NCI-H510A (cell line): ENCODE data around the gene KCNH4.
"Not testable (repeated sequence)": the region's sequence is repeated elsewhere in the genome, so short reads cannot be mapped to it uniquely, and the experiment has no call there.

Source experiments
- DNase-seq: peaks from one replicate; lab custom pipeline; 2025; lab: John Stamatoyannopoulos, UW

Gene KCNH4

GRCh38 chr17:42180922-42181850, at the start of gene KCNH4:
TSS of gene KCNH4 (minus strand) at chr17:42181142. CDS start at chr17:42180945, 197 bp downstream.
- no peak for DNase-seq

GRCh38 chr17:42230225-42230624, 49.3 kb upstream of the KCNH4 start:
- no peak for DNase-seq

GRCh38 chr17:42227849-42228700, 47.1 kb upstream of the KCNH4 start:
- no peak for DNase-seq

GRCh38 chr17:42225646-42226045, 44.7 kb upstream of the KCNH4 start:
- no peak for DNase-seq

GRCh38 chr17:42224651-42225050, 43.7 kb upstream of the KCNH4 start:
- no peak for DNase-seq

GRCh38 chr17:42221886-42222745, 41.2 kb upstream of the KCNH4 start:
- DNase-seq, result no peak

- DNase-seq, result not testable (repeated sequence)
These were observed 38.3 kb upstream of the KCNH4 start for GRCh38 chr17:42219280-42219679.

GRCh38 chr17:42214156-42214555, 33.2 kb upstream of the KCNH4 start:
- DNase-seq, result no peak

GRCh38 chr17:42212382-42212781, 31.4 kb upstream of the KCNH4 start:
- DNase-seq, result no peak

GRCh38 chr17:42211921-42212341, 31.0 kb upstream of the KCNH4 start:
- DNase-seq, result not testable (repeated sequence)

GRCh38 chr17:42210046-42210445, 29.1 kb upstream of the KCNH4 start:
- no peak for DNase-seq

- not testable (repeated sequence) for DNase-seq
These were observed 25.2 kb upstream of the KCNH4 start for GRCh38 chr17:42206153-42206612.

- no peak for DNase-seq
These were observed 22.4 kb upstream of the KCNH4 start for GRCh38 chr17:42203354-42203753.

GRCh38 chr17:42202696-42203095, 21.8 kb upstream of the KCNH4 start:
- DNase-seq, result no peak

GRCh38 chr17:42202159-42202558, 21.2 kb upstream of the KCNH4 start:
- DNase-seq, result no peak

- DNase-seq, result no peak
These were observed 20.5 kb upstream of the KCNH4 start for GRCh38 chr17:42201458-42201772.

- DNase-seq, result no peak
These were observed 19.9 kb upstream of the KCNH4 start for GRCh38 chr17:42200706-42201457.

- no peak for DNase-seq
These were observed 18.6 kb upstream of the KCNH4 start for GRCh38 chr17:42199416-42200011.

- no peak for DNase-seq
These were observed 18.0 kb upstream of the KCNH4 start for GRCh38 chr17:42198897-42199296.

GRCh38 chr17:42197564-42198156, 16.7 kb upstream of the KCNH4 start:
- DNase-seq, result no peak
